Right lobe of liver (tissue), 6 donors: Measurements from ENCODE around the gene PPM1L. TPM values are rescaled to one million over a fixed set of nuclear protein-coding genes. Genes with fewer than 3 reads are reported as not detected.

Experiments used
- ATAC-seq, 4 donors: fragments of 200-7000 bp; cut with Tn5 transposase; one replicate each; pipeline ENCODE4 v1.9.1; 2020; ENCODE audit warnings: mild to moderate bottlenecking in 4 of 4, moderate library complexity in 4 of 4
- DNase-seq, 3 donors: peaks; one replicate each; pipeline ENCODE4 v3.0.0-alpha.2; 2020
- H3K27ac ChIP-seq, 3 donors: fragments of 200-600 bp; one replicate each; pipeline ENCODE4 v1.8.0; 2022
- H3K27me3 ChIP-seq, 2 donors: fragments of 200-600 bp; one replicate each; pipeline ENCODE4 v1.8.0; 2022
- H3K36me3 ChIP-seq, 4 donors: fragments of 200-600 bp; sonication (generic) in 1 of 4; one replicate each; pipeline versions ENCODE4 v1.5.1 to v1.8.0; 2017 to 2022; ENCODE audit warnings: control low read depth in 1 of 4
- H3K4me1 ChIP-seq, 4 donors: fragments of 200-600 bp; sonication (generic) in 1 of 4; one replicate each; pipeline versions ENCODE4 v1.5.1 to v1.8.0; 2017 to 2022; ENCODE audit warnings: control low read depth in 1 of 4
- H3K4me3 ChIP-seq, 3 donors: fragments of 200-600 bp; one replicate each; pipeline ENCODE4 v1.8.0; 2022
- H3K9me3 ChIP-seq, 4 donors: fragments of 200-600 bp; sonication (generic) in 1 of 4; one replicate each; pipeline versions ENCODE4 v1.5.1 to v1.8.0; 2017 to 2022; ENCODE audit warnings: control low read depth in 1 of 4
- POLR2A ChIP-seq: fragments of 450-650 bp; IDR thresholded peaks from one replicate; pipeline ENCODE4 v1.6.1; 2017; ENCODE audit warnings: antibody characterized with exemption, mild to moderate bottlenecking
- WGBS: methylation state at CpG from one replicate; pipeline ENCODE4 v1.1.6; 2018; ENCODE audit warnings: low coverage, low lambda C conversion rate; ENCODE audit not compliant: insufficient coverage; ENCODE audit errors: missing lambda C conversion rate; 5-methylcytosine and 5-hydroxymethylcytosine counted together
- intact Hi-C, 2 donors: fragments of 100-400 bp; cut with DNase I; formaldehyde crosslinking; loops; one replicate each; pipeline versions ENCODE4 v1.11.2 to v1.14.1; 2022
- total RNA-seq, 6 experiments: library from RNA; depleted of rRNA in 2 of 6; stranded (reverse); fragments of >200 nt in 2 of 6; fragmentation: NEBNext Ultra II Directional in 3 of 6; extraction: Animal tissue kit (Norgen Biotek cat#: 25700) in 3 of 6; gene quantifications; one replicate each; pipeline versions ENCODE4 v1.1.0 to v1.2.4, GENCODE V29; 2016 to 2023
- TF ChIP-seq, protein P1 (sequence below), 4 donors: fragments of 200-600 bp in 3 of 4; fragments of 450-650 bp in 1 of 4; IDR thresholded peaks; one replicate each; pipeline versions ENCODE4 v1.5.1 to v1.8.0; 2016 to 2022; ENCODE audit warnings: antibody characterized with exemption in 4 of 4, mild to moderate bottlenecking in 2 of 4
- donor health status: DM: no; HTN: yes; CAD: no.
- donor health status: DM: no; HTN: no; CAD: no.
- donor health status: DM: no; HTN: no; CAD: no.
- donor health status: DM: no; HTN: yes; CAD: no.
- donor health status: DM: no; HTN: yes; CAD: no.

PPM1L gene
- total RNA-seq, 6 experiments from 2014 or later = 6.9 to 25.4 (median 14.7) TPM

DNA sequence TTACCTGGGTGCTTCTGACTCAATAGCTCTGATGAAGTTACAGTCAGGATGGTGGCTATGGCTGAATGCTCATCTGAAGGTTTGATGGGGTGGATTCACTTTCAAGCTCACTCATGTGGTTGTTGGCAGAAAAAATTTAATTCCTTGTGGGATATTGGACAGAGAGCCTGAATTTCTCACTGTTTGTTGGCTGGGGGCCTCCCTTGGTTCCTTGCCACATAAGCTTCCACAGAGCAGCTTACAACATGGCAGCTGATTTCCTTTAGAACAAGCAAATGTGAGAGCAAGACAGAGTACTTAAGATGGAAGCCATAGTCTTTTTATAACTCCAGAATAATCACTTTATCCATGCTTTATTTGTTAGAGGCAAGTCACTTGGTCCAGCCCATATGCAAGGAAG lies 150.6 kb downstream of the PPM1L start:
- intact Hi-C loops = no loop called here
- Histone ChIP-seq H3K4me1 (no peaks in the 10 kb centered on the region), H3K27me3 (no peaks in the 10 kb centered on the region), H3K36me3 (no peaks in the 10 kb centered on the region), H3K9me3 (no peaks in the 10 kb centered on the region), H3K4me3 (no peak overlapping the region), H3K27ac (no peak overlapping the region)
- no peak for TF ChIP-seq POLR2A
- TF ChIP-seq, protein P1, sequence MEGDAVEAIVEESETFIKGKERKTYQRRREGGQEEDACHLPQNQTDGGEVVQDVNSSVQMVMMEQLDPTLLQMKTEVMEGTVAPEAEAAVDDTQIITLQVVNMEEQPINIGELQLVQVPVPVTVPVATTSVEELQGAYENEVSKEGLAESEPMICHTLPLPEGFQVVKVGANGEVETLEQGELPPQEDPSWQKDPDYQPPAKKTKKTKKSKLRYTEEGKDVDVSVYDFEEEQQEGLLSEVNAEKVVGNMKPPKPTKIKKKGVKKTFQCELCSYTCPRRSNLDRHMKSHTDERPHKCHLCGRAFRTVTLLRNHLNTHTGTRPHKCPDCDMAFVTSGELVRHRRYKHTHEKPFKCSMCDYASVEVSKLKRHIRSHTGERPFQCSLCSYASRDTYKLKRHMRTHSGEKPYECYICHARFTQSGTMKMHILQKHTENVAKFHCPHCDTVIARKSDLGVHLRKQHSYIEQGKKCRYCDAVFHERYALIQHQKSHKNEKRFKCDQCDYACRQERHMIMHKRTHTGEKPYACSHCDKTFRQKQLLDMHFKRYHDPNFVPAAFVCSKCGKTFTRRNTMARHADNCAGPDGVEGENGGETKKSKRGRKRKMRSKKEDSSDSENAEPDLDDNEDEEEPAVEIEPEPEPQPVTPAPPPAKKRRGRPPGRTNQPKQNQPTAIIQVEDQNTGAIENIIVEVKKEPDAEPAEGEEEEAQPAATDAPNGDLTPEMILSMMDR (IDR thresholded peaks at IDR 0.05) = no peak
- DNase-seq (no peak), ATAC-seq (no peak)

DNA sequence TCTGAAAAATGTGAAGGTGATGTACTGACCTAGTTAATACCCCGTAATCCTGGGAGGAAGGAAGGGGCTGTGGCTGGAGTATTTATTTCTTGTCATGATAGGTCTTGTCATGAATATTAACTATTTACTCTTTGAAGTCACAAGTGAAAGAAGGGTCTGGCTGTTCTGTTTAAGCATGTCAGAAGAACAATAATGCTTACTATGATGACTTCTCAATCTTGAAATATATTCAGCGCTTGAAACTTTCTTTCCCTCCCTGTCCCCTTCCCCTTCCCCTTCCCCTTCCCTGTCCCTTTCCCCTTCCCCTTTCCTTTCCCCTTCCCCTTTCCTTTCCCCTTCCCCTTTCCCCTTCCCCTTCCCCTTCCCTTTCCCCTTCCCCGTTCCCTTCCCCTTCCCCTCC lies 153.9 kb downstream of the PPM1L start:
- H3K4me3 ChIP-seq = no peak overlapping the region
- H3K9me3 ChIP-seq = no peaks in the 10 kb centered on the region
- 55% methylated on average over 3 of the region's 3 CpGs for WGBS
- DNase-seq (no peak), ATAC-seq (no peak)
- no peaks in the 10 kb centered on the region for H3K36me3 ChIP-seq
- no peaks in the 10 kb centered on the region for H3K4me1 ChIP-seq
- intact Hi-C loops = no loop called here
- H3K27ac ChIP-seq = no peak overlapping the region
- no peaks in the 10 kb centered on the region for H3K27me3 ChIP-seq
- TF ChIP-seq POLR2A = no peak
- TF ChIP-seq, protein P1 (IDR thresholded peaks at IDR 0.05) = no peak

- H3K36me3 ChIP-seq = no peaks in the 10 kb centered on the region
- no peak overlapping the region for H3K4me3 ChIP-seq
- no peaks in the 10 kb centered on the region for H3K27me3 ChIP-seq
- no peak overlapping the region for H3K27ac ChIP-seq
- TF ChIP-seq, protein P1 (IDR thresholded peaks at IDR 0.05) = no peak
- DNase-seq = no peak
- intact Hi-C loops = no loop called here
- no peaks in the 10 kb centered on the region for H3K4me1 ChIP-seq
- H3K9me3 ChIP-seq = no peaks in the 10 kb centered on the region
- no peak for ATAC-seq
These were observed 155.4 kb downstream of the PPM1L start for GRCh38 chr3:160911411-160911810.

DNA sequence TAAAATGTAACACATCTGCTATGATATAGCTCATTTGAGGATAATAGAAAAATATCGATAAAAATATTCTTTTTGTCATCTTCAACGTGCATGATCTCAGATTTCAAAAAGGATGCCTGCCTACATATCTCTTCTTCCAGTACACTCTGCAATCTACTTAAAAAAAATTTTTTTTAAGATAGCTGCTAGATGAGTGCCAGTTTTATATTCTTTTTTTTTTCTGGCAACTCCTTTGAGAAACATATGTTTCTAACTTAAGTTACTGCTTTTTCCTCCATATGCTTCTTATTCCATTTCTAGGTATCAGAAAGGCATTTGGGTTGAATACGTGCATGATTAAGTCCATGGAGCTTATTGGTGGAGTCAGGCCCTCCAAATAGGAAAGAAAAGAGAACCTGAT lies 160.4 kb downstream of the PPM1L start:
- Histone ChIP-seq H3K36me3 (no peaks in the 10 kb centered on the region), H3K4me3 (no peak overlapping the region), H3K9me3 (no peaks in the 10 kb centered on the region), H3K27me3 (no peaks in the 10 kb centered on the region), H3K27ac (no peak overlapping the region), H3K4me1 (no peaks in the 10 kb centered on the region)
- WGBS = 82% methylated on average over 3 of the region's 3 CpGs
- intact Hi-C loops = no loop called here
- ATAC-seq = no peak
- DNase-seq = no peak
- TF ChIP-seq, protein P1 (IDR thresholded peaks at IDR 0.05) = no peak
- no peak for TF ChIP-seq POLR2A

DNA sequence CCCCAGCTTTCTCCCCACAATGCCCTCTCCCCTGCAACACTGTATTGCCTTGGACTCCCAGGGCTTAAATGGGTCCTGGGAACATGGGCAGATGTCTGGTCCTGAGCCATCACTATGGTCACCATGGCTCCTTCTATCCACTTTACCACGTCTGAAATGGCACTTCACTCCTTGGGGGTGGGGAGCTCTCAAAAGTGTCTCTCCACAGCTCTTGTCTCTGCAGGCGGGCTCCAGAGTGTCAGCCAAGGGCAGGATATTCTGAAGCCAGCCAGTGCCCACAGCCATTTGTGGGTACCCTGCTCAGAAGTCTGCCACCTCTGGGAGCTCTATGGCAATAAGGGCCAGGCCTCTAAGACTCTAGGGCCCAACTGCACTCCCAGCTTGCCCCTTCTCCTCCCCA lies 163.9 kb downstream of the PPM1L start:
- no peaks in the 10 kb centered on the region for H3K9me3 ChIP-seq
- no peak for TF ChIP-seq POLR2A
- TF ChIP-seq, protein P1 (IDR thresholded peaks at IDR 0.05) = no peak
- no peaks in the 10 kb centered on the region for H3K27me3 ChIP-seq
- H3K27ac ChIP-seq = no peak overlapping the region
- no peak overlapping the region for H3K4me3 ChIP-seq
- ATAC-seq = no peak
- no peaks in the 10 kb centered on the region for H3K36me3 ChIP-seq
- DNase-seq = no peak
- 83% methylated on average over 1 of the region's 2 CpGs for WGBS
- intact Hi-C loops = no loop called here
- no peaks in the 10 kb centered on the region for H3K4me1 ChIP-seq
